Measurements from ENCODE around the gene C1orf210.

GRCh38 chr1:43286115-43286514 is 734 bp upstream of the C1orf210 start:
- TF ChIP-seq CTCF (IDR thresholded peaks at IDR 0.05), result no peak
- TF ChIP-seq POLR2AphosphoS5 (IDR thresholded peaks at IDR 0.05; ENCODE audit: insufficient read depth in 1 of 2, low read depth in 1 of 2), result no peak
- no peak for TF ChIP-seq POLR2A (IDR thresholded peaks at IDR 0.05)
